ENCODE measurements around the gene SNAPC3.

DNA sequence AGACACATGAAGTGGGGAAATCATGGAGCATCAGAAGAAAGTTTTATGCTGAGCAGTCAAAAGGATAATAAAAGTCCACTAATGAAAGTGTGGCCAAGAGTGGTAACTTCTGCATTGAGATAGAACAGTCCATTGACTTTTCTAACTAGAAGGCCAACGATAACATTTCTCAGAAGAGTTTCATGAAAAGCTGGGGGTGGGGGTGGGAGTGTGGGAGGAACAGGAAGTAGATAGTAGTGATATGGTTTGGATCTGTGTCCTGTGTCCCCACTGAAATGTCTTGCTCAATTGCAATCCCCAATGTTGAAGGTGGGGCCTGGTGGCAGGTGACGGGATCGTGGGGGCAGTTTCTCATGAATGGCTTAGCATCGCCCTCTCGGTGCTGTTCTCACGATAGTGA, 36.2 kb upstream of the SNAPC3 start:
- TF ChIP-seq CTCF (IDR thresholded peaks at IDR 0.05; ENCODE audit: poor library complexity, severe bottlenecking) (no peak), EP300 (conservative IDR thresholded peaks at IDR 0.05; ENCODE audit: poor library complexity, severe bottlenecking) (no peak), RAD21 (conservative IDR thresholded peaks at IDR 0.05) (no peak), TAF1 (IDR thresholded peaks at IDR 0.05; ENCODE audit: low read depth) (no peak), EZH2 (IDR thresholded peaks at IDR 0.05; ENCODE audit: borderline replicate concordance, insufficient read depth, low read length, poor library complexity, severe bottlenecking) (no peak), POLR2AphosphoS5 (IDR thresholded peaks at IDR 0.05) (no peak), SMC3 (conservative IDR thresholded peaks at IDR 0.05; ENCODE audit: poor library complexity) (no peak)
- TF ChIP-seq, protein P1, sequence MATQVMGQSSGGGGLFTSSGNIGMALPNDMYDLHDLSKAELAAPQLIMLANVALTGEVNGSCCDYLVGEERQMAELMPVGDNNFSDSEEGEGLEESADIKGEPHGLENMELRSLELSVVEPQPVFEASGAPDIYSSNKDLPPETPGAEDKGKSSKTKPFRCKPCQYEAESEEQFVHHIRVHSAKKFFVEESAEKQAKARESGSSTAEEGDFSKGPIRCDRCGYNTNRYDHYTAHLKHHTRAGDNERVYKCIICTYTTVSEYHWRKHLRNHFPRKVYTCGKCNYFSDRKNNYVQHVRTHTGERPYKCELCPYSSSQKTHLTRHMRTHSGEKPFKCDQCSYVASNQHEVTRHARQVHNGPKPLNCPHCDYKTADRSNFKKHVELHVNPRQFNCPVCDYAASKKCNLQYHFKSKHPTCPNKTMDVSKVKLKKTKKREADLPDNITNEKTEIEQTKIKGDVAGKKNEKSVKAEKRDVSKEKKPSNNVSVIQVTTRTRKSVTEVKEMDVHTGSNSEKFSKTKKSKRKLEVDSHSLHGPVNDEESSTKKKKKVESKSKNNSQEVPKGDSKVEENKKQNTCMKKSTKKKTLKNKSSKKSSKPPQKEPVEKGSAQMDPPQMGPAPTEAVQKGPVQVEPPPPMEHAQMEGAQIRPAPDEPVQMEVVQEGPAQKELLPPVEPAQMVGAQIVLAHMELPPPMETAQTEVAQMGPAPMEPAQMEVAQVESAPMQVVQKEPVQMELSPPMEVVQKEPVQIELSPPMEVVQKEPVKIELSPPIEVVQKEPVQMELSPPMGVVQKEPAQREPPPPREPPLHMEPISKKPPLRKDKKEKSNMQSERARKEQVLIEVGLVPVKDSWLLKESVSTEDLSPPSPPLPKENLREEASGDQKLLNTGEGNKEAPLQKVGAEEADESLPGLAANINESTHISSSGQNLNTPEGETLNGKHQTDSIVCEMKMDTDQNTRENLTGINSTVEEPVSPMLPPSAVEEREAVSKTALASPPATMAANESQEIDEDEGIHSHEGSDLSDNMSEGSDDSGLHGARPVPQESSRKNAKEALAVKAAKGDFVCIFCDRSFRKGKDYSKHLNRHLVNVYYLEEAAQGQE (IDR thresholded peaks at IDR 0.05; ENCODE audit: borderline replicate concordance) = no peak
